HTERT RPE-1 (cell line): Measurements from ENCODE around the gene DUSP16.

Experiments used
- in situ Hi-C: fragments of 300-500 bp; cut with MboI; formaldehyde crosslinking; loops from 4 replicates; pipeline ENCODE4 v1.14.3; 2020; ENCODE audit warnings: low sequenced_read_pairs

DUSP16 gene

GRCh38 chr12:12501121-12501520, 61.5 kb downstream of the DUSP16 start:
- in situ Hi-C loops, result no loop called here

GRCh38 chr12:12499909-12500604, 62.6 kb downstream of the DUSP16 start:
- in situ Hi-C loops, result no loop called here

- in situ Hi-C loops, result no loop called here
These were observed 64.5 kb downstream of the DUSP16 start for GRCh38 chr12:12498210-12498609.

GRCh38 chr12:12495536-12495935, 67.1 kb downstream of the DUSP16 start:
- in situ Hi-C loops, result no loop called here

GRCh38 chr12:12492547-12492946, 70.1 kb downstream of the DUSP16 start:
- in situ Hi-C loops, result no loop called here

- in situ Hi-C loops, result no loop called here
These were observed 71.1 kb downstream of the DUSP16 start for GRCh38 chr12:12491606-12492005.

GRCh38 chr12:12488823-12489550, 73.7 kb downstream of the DUSP16 start:
- in situ Hi-C loops, result no loop called here

- in situ Hi-C loops, result no loop called here
These were observed 74.4 kb downstream of the DUSP16 start for GRCh38 chr12:12488296-12488695.

GRCh38 chr12:12487490-12487889, 75.2 kb downstream of the DUSP16 start:
- in situ Hi-C loops, result no loop called here

- in situ Hi-C loops, result no loop called here
These were observed 75.9 kb downstream of the DUSP16 start for GRCh38 chr12:12486661-12487240.

- in situ Hi-C loops, result no loop called here
These were observed 79.2 kb downstream of the DUSP16 start for GRCh38 chr12:12483438-12483837.

GRCh38 chr12:12482959-12483358, 79.7 kb downstream of the DUSP16 start:
- in situ Hi-C loops, result no loop called here

GRCh38 chr12:12482150-12482761, 80.4 kb downstream of the DUSP16 start:
- in situ Hi-C loops, result no loop called here

GRCh38 chr12:12481631-12482030, 81.0 kb downstream of the DUSP16 start:
- in situ Hi-C loops, result no loop called here

GRCh38 chr12:12480074-12480473, 82.6 kb downstream of the DUSP16 start:
- in situ Hi-C loops, result no loop called here

- in situ Hi-C loops, result no loop called here
These were observed 85.2 kb downstream of the DUSP16 start for GRCh38 chr12:12477532-12477890.

GRCh38 chr12:12476857-12477531, 85.7 kb downstream of the DUSP16 start:
- in situ Hi-C loops, result no loop called here

- in situ Hi-C loops, result no loop called here
These were observed 87.5 kb downstream of the DUSP16 start for GRCh38 chr12:12474931-12475795.

- in situ Hi-C loops, result no loop called here
These were observed 88.2 kb downstream of the DUSP16 start for GRCh38 chr12:12474471-12474928.

GRCh38 chr12:12473223-12473622, 89.4 kb downstream of the DUSP16 start:
- in situ Hi-C loops, result no loop called here
